ENCODE measurements around the gene GRPEL2.

Gene GRPEL2

DNA sequence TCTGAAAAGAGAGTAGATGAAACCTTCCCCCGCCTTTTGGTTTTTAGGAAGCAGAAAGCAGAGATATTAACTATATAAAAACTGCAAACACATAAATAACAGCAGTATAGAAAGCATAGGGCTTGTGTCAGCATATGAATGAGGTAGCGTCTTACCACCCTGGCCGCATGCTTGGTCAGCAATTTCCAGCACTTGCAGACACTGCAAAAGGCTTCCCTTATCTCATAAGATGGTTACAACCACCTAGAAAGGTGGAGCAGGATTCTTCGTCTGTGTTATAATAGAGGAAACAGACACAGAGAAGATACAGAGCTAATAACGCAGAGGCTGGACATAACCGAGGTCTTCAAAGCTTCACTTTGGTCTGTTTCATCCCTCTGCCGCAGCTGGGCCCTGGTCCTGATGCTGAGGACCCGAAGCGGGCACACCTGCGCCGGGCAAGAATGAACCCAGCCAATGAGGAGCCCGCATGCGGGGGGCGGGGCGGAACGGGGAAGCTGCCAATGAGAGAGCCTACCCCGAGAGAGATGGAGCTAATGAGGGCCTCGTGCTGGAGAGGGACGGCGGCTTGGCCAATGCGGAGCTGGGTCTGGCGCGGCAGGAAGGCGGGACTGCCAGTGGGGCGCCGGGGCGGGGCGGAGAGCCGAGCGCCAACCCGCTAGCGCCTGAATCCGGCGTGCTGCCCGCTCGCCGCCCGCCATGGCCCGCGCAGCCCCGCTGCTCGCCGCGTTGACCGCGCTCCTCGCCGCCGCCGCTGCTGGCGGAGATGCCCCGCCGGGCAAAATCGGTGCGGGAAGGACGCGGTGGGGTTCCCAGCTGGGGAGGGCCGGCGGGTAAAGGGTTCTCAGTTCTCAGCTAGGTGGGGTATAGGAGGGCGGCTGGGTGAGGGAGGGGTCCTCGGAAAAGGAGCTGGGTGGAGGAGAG, 12.3 kb downstream of the GRPEL2 start, which contains the start of gene PCYOX1L:
TSS of gene PCYOX1L (plus strand) at position 677 of the 924 bp plus-strand sequence. CDS start at position 700, 23 bp downstream.
- DNase-seq (ENCODE audit: low spot score): peak; percentile 87

DNA sequence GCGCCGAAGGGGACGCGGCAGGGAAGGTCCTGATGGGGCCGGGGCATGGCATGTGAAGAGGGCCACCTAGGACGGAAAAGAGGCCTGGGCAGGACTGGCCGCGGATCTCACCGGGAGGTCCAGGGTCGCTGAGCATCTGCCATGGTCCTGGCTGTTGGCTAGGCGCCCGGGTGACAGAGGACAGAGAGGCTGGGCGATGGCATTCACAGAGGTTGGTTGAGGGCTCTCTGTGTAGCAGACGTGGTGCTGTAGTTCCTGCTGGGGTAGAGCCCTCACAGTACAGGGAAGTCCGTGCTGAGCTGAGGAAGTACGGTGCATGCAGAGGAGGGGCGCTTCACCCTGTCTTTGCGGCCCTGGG, 13.0 kb downstream of the GRPEL2 start:
- no peak for DNase-seq (ENCODE audit: low spot score)

DNA sequence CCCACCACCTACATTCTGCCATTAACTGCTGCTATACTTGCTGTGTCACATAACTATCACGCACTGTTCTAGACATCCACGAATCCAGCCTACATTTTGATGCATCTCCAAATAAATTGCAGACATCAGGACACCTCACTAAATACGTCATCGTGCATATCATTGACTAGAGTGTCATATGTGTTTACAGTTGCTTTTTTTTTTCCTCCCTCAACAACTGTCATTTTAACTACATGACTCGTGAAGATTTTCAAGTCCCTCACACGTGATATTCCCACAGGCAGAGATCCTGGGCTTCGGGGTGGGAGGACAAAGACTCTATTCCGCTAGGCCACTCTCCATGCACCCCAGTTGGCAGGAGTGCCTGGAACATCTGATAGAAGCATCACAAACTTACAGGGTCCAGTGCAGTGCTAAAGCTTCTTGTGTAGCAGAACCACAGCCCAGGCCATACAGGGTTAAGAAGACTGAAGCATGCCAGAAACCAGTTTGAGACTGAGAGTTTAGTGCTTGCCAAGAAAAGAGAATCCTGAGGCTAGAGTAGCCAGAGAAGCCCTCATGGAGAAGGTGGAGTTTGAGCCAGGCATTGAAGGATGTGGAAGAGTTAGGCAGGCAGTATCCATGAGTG, 13.7 kb downstream of the GRPEL2 start:
- no peak for DNase-seq (ENCODE audit: low spot score)

DNA sequence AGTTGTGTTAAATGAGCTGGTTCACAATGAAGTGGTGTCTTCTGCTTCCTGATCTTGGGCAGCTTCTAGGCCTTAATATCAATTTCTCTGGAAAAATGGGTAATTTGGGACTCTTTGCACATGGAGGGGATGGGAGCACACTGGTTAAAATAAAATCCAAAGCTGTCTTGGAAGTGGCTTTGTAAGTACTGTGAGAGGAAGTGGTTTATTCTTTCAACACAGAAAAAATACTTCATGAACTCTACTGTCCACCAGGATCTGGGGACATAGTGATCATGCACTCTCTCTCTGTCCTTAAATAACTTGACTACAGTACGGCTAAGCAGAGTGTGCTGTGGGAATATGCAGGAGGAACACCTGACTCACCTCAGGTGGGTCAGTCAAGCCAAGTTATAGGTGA, 15.0 kb downstream of the GRPEL2 start:
- DNase-seq (ENCODE audit: low spot score): no peak

DNA sequence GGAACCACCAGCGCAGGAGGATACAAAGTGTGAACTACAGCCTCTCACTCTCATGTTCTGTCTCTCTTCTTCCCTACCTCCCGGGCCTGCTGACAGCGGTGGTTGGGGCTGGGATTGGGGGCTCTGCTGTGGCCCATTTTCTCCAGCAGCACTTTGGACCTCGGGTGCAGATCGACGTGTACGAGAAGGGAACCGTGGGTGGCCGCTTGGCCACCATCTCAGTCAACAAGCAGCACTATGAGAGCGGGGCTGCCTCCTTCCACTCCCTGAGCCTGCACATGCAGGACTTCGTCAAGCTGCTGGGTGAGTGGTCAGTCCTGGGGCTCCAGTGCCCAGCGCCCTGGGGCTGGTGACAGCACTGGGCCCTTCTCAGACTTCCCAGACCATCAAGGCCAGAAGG, 17.2 kb downstream of the GRPEL2 start:
- no peak for DNase-seq (ENCODE audit: low spot score)

DNA sequence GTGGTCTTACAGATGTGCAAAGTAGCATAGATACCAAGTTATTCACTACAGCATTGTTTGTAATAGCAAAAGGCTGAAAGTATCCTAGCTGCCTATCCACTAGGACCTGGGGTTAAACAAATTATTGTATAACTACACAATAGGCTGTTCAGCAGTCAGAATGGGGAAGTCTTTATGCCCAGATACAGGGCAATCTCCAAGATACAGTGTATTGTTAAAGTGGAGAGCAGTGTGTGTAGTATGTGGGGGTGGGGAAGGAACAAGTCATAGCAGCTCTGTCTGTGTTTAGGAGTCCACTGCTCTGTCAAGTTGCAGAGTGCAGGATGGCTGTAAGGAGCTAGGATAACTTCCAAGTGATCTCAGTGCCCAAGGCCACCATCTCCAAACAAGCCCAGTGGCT, 18.1 kb downstream of the GRPEL2 start:
- DNase-seq (ENCODE audit: low spot score): no peak

DNA sequence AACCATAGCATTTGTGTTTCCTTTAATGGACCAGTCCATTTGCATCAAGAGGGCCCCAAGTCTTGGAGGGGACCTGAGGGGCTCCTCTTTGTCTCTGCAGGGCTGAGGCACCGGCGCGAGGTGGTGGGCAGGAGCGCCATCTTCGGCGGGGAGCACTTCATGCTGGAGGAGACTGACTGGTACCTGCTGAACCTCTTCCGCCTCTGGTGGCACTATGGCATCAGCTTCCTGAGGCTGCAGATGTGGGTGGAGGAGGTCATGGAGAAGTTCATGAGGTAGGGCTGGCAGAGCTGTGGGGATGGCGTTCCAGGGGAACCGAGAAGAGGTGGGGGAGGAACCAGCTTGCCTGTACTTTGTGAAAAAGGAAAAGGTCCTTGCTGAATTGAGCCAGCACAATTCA, 18.6 kb downstream of the GRPEL2 start:
- DNase-seq (ENCODE audit: low spot score): no peak

DNA sequence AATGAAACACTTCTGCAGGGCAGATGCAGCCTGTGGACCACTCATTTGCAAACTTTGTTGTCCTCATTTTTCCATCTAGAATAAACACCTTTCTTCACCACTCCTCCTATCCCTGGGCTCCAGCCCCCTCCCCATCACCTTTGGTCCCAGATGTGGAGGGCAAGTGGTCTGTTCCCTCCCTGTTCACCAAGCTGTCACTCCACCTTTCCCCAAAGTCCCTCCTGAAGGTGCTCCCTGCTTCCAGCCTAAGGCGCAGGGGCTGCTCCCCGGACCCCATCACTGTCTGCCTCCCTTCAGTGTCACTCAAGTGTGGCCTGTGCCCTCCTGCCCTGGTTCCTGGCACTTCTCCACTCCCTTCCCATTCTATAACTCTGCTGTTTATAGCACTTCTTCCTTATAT, 19.4 kb downstream of the GRPEL2 start:
- no peak for DNase-seq (ENCODE audit: low spot score)

DNA sequence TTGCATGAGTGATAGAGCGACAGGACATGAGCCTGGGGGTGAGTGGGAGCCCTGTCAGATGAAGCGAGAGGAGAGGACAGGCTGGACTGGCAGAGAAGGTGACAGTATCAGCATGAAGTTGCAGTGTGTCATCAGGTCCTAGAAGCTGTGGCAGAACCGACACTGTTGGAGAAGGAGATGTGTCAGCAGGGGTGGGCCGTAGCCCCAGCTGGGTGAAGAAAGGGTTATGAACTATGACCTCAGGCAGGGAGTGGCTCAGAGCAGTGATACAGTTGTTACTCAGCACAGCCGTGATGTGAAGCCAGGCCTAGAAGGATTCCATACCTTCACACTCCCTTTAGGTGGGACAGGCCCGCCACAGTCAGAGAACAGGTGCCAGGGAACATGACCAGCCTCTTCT, 20.1 kb downstream of the GRPEL2 start:
- DNase-seq (ENCODE audit: low spot score): no peak

DNA sequence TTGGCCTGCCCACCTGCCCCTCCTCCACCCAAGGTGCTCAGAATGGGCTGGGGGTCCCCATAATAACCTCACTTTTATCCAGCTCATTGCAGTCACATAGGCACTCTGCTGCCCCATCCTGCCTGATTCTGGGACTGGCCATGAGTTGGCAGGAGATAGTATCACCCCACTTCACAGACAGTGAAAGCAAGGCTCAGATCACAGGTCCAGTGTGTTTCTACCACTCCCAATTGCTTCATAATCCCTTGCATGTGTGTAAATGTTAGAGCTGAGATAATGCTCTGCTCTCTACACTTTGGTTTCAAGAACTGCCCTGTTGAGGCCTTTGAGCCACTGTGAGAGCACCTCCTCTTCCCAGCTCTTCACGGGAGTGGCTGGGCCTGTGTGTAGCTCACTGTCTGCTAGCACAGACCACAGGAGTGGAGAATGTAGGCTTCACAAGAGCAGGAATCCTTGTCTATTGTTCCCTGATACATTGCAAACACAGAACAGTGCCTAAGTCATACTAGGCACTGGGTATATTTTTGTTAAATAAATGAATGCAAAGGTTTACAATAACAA, 20.9 kb downstream of the GRPEL2 start:
- no peak for DNase-seq (ENCODE audit: low spot score)

DNA sequence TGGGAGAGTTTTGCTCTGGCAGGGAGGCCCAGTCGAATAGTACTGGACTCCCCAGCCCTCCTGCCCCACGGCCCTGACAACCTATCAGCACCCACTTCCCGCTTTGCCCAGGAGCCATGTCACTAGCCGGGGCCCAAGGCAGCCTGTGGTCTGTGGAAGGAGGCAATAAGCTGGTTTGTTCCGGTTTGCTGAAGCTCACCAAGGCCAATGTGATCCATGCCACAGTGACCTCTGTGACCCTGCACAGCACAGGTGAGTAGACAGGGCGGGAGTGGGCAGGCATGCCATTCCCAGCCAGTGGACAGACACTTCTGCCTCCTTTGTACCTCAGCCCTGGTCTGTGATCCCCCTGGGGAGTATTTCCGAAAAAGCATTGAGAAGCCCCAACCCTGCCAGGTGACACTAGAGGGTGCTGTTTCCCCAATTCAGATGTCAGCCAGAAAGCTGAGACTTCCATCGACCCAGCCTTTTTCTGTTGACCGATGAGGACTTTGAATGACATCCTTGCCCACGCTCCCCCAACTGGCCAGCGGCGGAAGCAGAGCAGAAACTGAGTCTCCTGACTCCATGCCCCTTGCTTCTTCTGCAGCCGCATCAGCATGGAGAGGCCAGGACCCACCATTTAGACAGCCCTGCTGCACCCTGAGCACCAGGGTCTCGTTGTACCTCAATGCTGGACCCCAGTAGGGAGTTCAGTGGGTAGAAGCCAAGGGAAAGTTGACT, 22.1 kb downstream of the GRPEL2 start:
- peak; percentile 66 for DNase-seq (ENCODE audit: low spot score)

DNA sequence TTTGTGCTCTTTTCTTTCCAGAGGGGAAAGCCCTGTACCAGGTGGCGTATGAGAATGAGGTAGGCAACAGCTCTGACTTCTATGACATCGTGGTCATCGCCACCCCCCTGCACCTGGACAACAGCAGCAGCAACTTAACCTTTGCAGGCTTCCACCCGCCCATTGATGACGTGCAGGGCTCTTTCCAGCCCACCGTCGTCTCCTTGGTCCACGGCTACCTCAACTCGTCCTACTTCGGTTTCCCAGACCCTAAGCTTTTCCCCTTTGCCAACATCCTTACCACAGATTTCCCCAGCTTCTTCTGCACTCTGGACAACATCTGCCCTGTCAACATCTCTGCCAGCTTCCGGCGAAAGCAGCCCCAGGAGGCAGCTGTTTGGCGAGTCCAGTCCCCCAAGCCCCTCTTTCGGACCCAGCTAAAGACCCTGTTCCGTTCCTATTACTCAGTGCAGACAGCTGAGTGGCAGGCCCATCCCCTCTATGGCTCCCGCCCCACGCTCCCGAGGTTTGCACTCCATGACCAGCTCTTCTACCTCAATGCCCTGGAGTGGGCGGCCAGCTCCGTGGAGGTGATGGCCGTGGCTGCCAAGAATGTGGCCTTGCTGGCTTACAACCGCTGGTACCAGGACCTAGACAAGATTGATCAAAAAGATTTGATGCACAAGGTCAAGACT, 22.8 kb downstream of the GRPEL2 start:
- no peak for DNase-seq (ENCODE audit: low spot score)

DNA sequence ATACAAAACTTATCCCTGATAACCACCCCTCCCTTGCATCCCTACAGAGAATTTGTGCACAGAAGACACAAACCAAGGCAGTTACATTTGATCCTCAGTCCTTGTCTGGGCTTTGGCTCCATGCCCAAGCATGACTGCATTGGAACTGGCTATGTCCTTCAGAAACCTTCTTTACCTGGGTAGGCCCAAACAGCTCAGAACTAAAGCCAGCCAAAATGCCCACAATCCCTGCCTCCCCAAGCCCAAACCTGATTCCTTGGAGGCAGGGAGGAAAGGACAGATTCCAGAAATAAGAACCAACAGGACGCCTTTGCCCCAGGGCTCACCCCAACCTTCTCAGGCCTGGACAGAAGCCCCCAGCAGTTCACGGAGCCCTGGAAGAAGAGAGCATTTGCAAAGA, 25.6 kb downstream of the GRPEL2 start:
- no peak for DNase-seq (ENCODE audit: low spot score)

DNA sequence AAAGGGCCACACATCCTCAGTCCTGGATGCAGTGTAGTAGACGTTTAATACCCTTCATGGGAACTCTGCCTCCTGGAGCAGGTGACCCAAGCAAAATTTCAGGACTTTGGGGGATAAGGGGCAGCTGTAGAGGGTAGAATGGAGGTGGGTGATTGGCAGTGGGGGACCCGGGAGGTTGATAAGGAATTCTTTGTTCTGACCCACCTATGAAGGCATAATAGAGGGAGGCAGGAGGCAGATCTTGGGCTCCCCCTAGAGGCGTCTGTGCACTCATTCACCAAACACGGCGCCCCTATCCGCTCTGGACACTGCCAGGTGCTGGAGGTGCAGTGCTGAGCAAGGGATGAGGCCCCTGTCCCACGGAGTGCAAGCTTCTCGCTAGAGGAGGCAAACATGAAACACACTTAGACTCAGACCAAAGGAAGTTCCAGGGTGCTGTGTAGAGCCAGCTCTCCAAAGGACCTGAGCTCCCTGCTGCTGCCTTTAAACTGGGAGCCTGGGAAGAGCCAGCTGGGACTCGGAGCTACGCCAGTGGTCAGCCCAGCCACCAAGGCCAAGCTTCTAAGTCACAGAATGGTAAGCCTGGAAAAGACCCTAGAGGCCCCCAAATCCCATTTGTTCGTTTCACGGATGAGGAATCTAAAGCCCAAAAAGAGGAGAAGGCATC, 26.1 kb downstream of the GRPEL2 start:
- peak; percentile 15 for DNase-seq (ENCODE audit: low spot score)

DNA sequence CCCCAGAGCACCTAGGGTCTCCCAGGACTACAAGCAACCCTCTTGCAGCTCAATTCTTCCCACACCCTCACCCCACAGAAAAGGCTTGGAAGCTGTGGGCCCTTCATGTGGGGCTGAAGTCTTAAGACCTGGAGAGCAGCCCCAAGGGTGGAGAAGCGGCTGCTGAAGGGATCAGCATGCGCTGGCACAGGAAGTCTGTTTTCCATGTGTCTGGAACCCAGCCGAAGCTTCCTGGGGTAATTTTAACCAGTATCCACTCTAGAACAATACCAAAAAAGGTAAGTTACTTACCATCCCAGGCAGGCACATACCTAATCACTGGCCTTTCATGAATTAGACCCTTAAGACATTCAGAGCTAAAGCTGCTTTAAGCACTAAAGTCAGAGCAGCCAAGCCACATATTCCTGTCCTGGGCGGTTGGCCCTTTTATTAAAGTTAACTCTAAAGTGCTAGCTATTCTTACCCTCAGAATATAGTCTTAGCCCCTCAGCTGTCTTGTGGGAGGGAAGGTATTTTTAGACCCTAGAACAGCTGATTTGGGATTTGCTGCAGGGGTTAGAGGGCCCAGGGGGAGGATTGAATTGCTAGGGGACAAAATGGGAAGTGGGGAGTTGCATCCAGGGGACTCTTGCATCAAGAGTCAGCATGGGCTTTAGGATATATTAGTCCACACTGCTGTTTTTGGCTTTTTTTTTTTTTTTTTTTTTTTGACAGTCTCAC, 26.9 kb downstream of the GRPEL2 start:
- no peak for DNase-seq (ENCODE audit: low spot score)

DNA sequence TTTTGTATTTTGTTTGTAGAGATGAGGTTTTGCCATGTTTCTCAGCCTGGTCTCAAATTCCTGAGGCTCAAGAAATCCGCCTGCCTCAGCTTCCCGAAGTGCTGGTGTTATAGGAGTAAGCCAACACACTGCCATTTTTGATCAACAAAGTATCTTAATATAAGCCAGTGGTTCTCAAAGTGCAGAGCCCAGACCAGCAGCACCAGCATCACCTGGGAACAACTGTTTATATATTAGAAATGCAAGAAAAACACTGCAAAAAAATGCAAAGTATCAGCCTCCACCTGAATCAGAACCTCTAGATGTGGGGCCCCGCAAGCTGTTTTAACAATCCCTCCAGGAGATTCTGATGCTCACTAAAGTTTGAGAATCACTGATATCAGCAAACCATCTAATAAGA, 27.6 kb downstream of the GRPEL2 start:
- no peak for DNase-seq (ENCODE audit: low spot score)

DNA sequence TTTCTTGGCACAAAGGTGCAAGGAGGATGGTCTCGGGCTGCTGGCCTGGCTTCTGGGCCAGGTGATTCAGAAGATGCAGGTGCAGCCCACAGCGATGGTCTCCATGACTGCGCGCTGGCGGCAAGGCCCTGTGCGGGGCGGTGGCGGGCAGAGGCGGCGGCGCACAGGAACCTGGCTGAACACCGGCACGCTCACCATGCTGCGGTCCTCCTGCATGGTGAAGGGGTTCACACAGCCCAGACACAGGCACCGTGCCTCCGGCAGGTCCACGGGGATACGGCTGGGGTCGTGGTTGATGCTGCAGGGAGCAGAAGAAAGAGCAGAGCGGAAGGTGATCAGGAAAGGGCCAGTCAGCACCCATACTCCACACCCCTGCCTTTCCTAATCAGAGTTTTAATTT, 29.0 kb downstream of the GRPEL2 start:
- DNase-seq (ENCODE audit: low spot score): no peak

DNA sequence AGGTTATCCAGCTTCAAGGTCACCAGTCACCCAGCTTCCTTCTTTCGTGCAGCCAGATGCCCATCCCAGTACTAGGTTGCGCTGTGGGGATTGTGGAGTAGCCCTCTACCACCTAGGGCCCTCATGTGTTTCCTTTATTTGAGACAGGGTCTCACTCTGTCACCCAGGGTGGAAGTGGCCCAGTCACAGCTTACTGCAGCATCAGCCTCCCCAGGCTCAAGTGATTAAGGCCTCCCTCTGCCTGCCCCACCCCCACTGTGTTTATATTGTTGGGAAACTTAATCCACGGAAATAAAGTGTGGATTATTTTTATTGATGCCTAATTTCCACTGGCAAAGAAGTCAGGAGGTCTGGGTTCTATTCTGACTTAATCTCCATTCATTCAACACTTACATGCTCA, 29.5 kb downstream of the GRPEL2 start:
- no peak for DNase-seq (ENCODE audit: low spot score)

DNA sequence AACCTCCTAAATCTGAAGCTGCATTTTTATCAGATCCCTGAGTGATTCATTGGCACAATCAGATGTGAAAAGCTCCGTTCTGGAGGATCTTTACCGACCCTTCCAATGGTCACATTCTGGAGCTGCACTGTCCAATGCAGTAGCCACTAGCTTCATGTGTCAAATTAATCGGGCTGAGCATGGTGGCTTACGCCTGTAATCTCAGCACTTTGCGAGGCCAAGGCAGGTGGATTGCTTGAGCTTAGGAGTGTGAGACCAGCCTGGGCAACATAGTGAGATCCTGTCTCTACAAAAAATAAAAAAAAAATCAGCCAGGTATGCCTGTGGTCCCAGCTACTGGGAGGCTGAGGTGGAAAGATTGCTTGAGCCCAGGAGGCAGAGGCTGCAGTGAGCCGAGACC, 30.1 kb downstream of the GRPEL2 start:
- no peak for DNase-seq (ENCODE audit: low spot score)

DNA sequence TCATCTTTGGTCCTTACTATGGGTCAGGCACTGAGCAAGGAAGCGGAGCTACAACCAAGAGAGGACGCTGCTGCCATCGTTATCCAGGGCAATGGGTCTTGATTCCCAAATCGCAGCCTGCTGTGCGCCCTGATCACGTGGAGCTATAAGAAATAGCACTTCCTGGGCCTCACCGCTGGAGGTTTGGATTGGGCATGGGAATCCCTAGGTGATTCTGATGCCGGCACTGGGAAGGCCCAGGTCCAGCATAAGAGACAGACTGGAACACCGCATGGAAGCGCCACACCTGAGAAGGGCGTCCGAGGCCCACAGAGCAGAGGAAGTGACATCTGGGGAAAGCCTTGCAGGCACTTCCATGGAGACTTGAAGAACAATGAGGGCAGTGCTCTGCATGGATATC, 30.8 kb downstream of the GRPEL2 start:
- DNase-seq (ENCODE audit: low spot score): no peak
